SK-N-SH (cell line): ENCODE data around the gene PHLDB2. TPM values are rescaled to one million over a fixed set of nuclear protein-coding genes. Genes with fewer than 3 reads are reported as not detected.
"Not testable (repeated sequence)": the region's sequence is repeated elsewhere in the genome, so short reads cannot be mapped to it uniquely, and the experiment has no call there.

Experiments used
- CTCF ChIA-PET: fragments of 300-600, 350-600 bp; formaldehyde crosslinking; extraction: SDS; loops from one replicate; lab custom pipeline; 2021; lab: Yijun Ruan, JAX
- POLR2A ChIA-PET: fragments of 350-600 bp; sonication (Branson Sonifier 250); formaldehyde crosslinking; extraction: SDS; loops from one replicate; lab custom pipeline; 2020; ENCODE audit warnings: antibody characterized with exemption, inconsistent platforms; lab: Yijun Ruan, JAX
- DNase-seq: peaks from one replicate; pipeline ENCODE4 v3.0.0; 2012
- H2AFZ ChIP-seq: fragments of 200-600 bp; sonication (generic); 2 replicates; pipeline ENCODE4 v1.8.1; 2016; ENCODE audit warnings: antibody characterized with exemption, mild to moderate bottlenecking, low read depth
- H3F3A ChIP-seq: fragments of 200-600 bp; sonication (generic); replicated peaks from 2 replicates; pipeline ENCODE3; 2016; ENCODE audit warnings: antibody characterized with exemption, mild to moderate bottlenecking; ENCODE audit not compliant: insufficient read depth
- H3K27ac ChIP-seq, 2 experiments: fragments of 200-500 bp in 1 of 2; fragments of 200-600 bp in 1 of 2; sonication (Bioruptor generic) in 1 of 2; sonication (generic), shearing (Covaris generic) in 1 of 2; 2 replicates each; pipeline versions ENCODE4 v1.5.1 to v1.6.1; 2014 to 2016; ENCODE audit warnings: low read depth in 2 of 2, inconsistent platforms in 1 of 2, low read length in 1 of 2, mild to moderate bottlenecking in 1 of 2, mixed read lengths in 1 of 2
- H3K27me3 ChIP-seq: fragments of 200-600 bp; sonication (generic), shearing (Covaris generic); 2 replicates; pipeline ENCODE4 v1.6.1; 2016; ENCODE audit warnings: mixed run types; ENCODE audit not compliant: insufficient read depth
- H3K36me3 ChIP-seq, 2 experiments: fragments of 200-500 bp in 1 of 2; fragments of 200-600 bp in 1 of 2; sonication (Bioruptor generic) in 1 of 2; sonication (generic) in 1 of 2; replicated peaks in 1 of 2; 2 replicates each; pipeline versions ENCODE3 to v1.5.1; 2014 to 2016; ENCODE audit warnings: low read length in 1 of 2, mild to moderate bottlenecking in 1 of 2; ENCODE audit not compliant: insufficient read depth in 2 of 2, control insufficient read depth in 1 of 2
- H3K4me1 ChIP-seq, 2 experiments: fragments of 200-500 bp in 1 of 2; fragments of 200-600 bp in 1 of 2; sonication (Bioruptor generic) in 1 of 2; sonication (generic), shearing (Covaris generic) in 1 of 2; 2 replicates each; pipeline versions ENCODE4 v1.5.1 to v1.6.1; 2014 to 2016; ENCODE audit warnings: low read depth in 1 of 2, low read length in 1 of 2, mixed run types in 1 of 2; ENCODE audit not compliant: insufficient read depth in 2 of 2, control insufficient read depth in 1 of 2
- H3K4me2 ChIP-seq: fragments of 200-600 bp; sonication (generic), shearing (Covaris generic); 2 replicates; pipeline ENCODE4 v1.6.1; 2017; ENCODE audit warnings: mixed run types
- H3K4me3 ChIP-seq, 2 experiments: fragments of 200-500 bp in 1 of 2; fragments of 200-600 bp in 1 of 2; sonication (Bioruptor generic) in 1 of 2; sonication (generic), shearing (Covaris generic) in 1 of 2; 2 replicates each; pipeline versions ENCODE4 v1.5.1 to v1.8.1; 2014 to 2016; ENCODE audit warnings: low read depth in 2 of 2, inconsistent platforms in 1 of 2, low read length in 1 of 2, mild to moderate bottlenecking in 1 of 2, mixed read lengths in 1 of 2, moderate library complexity in 1 of 2
- H3K79me2 ChIP-seq: fragments of 200-600 bp; sonication (generic); 2 replicates; pipeline ENCODE4 v1.8.1; 2017; ENCODE audit warnings: mild to moderate bottlenecking; ENCODE audit not compliant: insufficient read depth
- H3K9ac ChIP-seq: fragments of 200-600 bp; sonication (generic); 2 replicates; pipeline ENCODE4 v1.6.1; 2017; ENCODE audit warnings: mixed run types
- H3K9me2 ChIP-seq: fragments of 200-600 bp; sonication (generic); 2 replicates; pipeline ENCODE4 v1.6.1; 2017; ENCODE audit warnings: mixed run types
- H3K9me3 ChIP-seq: fragments of 200-600 bp; sonication (generic); 2 replicates; pipeline ENCODE4 v1.6.1; 2017; ENCODE audit warnings: mixed run types, mild to moderate bottlenecking, moderate library complexity
- H4K20me1 ChIP-seq: fragments of 200-600 bp; sonication (generic); 2 replicates; pipeline ENCODE4 v1.6.1; 2017; ENCODE audit warnings: mild to moderate bottlenecking, mixed run types; ENCODE audit not compliant: insufficient read depth
- ELF1 ChIP-seq: IDR thresholded peaks from 2 replicates; pipeline ENCODE4 v1.4.0; 2012
- FOSL2 ChIP-seq: IDR thresholded peaks from 2 replicates; pipeline ENCODE4 v1.4.0; 2012; ENCODE audit warnings: low read depth, mild to moderate bottlenecking, moderate library complexity, borderline replicate concordance
- FOXJ3 ChIP-seq: sonication (generic); formaldehyde crosslinking; IDR thresholded peaks from 2 replicates; pipeline ENCODE4 v1.5.1; 2020; ENCODE audit warnings: mild to moderate bottlenecking, missing genetic modification reagents
- FOXM1 ChIP-seq: IDR thresholded peaks from 2 replicates; pipeline ENCODE4 v1.4.0; 2012; ENCODE audit warnings: low read depth, mild to moderate bottlenecking
- GATA2 ChIP-seq: sonication (generic); formaldehyde crosslinking; IDR thresholded peaks from 2 replicates; pipeline ENCODE4 v1.5.0; 2020; ENCODE audit warnings: mild to moderate bottlenecking, missing genetic modification reagents
- JUND ChIP-seq: IDR thresholded peaks from 2 replicates; pipeline ENCODE4 v1.4.0; 2012
- NRF1 ChIP-seq: IDR thresholded peaks from 2 replicates; pipeline ENCODE4 v1.6.1; 2012; ENCODE audit warnings: low read depth, mild to moderate bottlenecking, low read length
- RFX5 ChIP-seq: IDR thresholded peaks from 2 replicates; pipeline ENCODE4 v1.6.1; 2012; ENCODE audit warnings: mild to moderate bottlenecking, improper control_type of control experiment, low read length
- RXRA ChIP-seq: IDR thresholded peaks from 2 replicates; pipeline ENCODE4 v1.4.0; 2012; ENCODE audit warnings: low read depth, mild to moderate bottlenecking, borderline replicate concordance
- SMC3 ChIP-seq: IDR thresholded peaks from 2 replicates; pipeline ENCODE4 v1.6.1; 2012; ENCODE audit warnings: low read depth, low read length, improper control_type of control experiment
- TCF12 ChIP-seq: IDR thresholded peaks from 2 replicates; pipeline ENCODE4 v1.4.0; 2012
- TEAD4 ChIP-seq: IDR thresholded peaks from 2 replicates; pipeline ENCODE4 v1.4.0; 2012; ENCODE audit warnings: mild to moderate bottlenecking, borderline replicate concordance; ENCODE audit not compliant: insufficient read depth
- YY1 ChIP-seq: IDR thresholded peaks from 2 replicates; pipeline ENCODE4 v1.4.0; 2012; ENCODE audit warnings: low read depth, mild to moderate bottlenecking
- WGBS: methylation state at CpG from one replicate; pipeline ENCODE4 v1.1.6; 2017; ENCODE audit warnings: low lambda C conversion rate; 5-methylcytosine and 5-hydroxymethylcytosine counted together
- polyA plus RNA-seq, 3 experiments: library from polyadenylated mRNA; depleted of rRNA; stranded (reverse); fragments of >200 nt; gene quantifications; 2 replicates each; pipeline ENCODE4 v1.2.3, GENCODE V29; 2012
- TF ChIP-seq, protein P1 (sequence below): IDR thresholded peaks from 2 replicates; pipeline ENCODE4 v1.6.1; 2012; ENCODE audit warnings: mild to moderate bottlenecking, low read depth, low read length, moderate library complexity

Gene PHLDB2
- polyA plus RNA-seq, 1 of the 3 experiments (the other 2 are of a cell fraction), result 18.0 TPM

DNA sequence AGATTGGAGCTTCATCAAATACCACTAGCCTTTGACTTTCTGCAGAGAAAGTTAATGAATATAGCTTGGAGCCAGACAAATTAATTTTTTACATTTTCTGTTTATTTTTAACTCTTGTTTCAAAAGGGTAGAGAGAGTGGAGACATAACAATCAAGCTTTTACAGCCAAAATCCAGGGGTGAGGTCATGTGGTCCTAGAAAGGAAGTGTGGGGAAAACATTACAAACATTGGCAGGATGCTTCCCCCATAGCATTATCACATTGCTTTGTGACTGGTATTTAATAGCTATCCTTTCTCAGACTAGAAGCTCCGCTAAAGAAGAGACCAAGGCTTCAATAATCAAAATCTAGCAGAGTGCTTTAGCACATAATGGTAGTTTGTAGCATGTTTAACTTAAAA is 46.4 kb upstream of the PHLDB2 start (continued):
- TF ChIP-seq, protein P1, sequence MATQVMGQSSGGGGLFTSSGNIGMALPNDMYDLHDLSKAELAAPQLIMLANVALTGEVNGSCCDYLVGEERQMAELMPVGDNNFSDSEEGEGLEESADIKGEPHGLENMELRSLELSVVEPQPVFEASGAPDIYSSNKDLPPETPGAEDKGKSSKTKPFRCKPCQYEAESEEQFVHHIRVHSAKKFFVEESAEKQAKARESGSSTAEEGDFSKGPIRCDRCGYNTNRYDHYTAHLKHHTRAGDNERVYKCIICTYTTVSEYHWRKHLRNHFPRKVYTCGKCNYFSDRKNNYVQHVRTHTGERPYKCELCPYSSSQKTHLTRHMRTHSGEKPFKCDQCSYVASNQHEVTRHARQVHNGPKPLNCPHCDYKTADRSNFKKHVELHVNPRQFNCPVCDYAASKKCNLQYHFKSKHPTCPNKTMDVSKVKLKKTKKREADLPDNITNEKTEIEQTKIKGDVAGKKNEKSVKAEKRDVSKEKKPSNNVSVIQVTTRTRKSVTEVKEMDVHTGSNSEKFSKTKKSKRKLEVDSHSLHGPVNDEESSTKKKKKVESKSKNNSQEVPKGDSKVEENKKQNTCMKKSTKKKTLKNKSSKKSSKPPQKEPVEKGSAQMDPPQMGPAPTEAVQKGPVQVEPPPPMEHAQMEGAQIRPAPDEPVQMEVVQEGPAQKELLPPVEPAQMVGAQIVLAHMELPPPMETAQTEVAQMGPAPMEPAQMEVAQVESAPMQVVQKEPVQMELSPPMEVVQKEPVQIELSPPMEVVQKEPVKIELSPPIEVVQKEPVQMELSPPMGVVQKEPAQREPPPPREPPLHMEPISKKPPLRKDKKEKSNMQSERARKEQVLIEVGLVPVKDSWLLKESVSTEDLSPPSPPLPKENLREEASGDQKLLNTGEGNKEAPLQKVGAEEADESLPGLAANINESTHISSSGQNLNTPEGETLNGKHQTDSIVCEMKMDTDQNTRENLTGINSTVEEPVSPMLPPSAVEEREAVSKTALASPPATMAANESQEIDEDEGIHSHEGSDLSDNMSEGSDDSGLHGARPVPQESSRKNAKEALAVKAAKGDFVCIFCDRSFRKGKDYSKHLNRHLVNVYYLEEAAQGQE, result no peak
- no peak for TF ChIP-seq JUND
- no peak for TF ChIP-seq FOXM1
- no peak for TF ChIP-seq TEAD4
- no peak for TF ChIP-seq RFX5
- no peak for TF ChIP-seq FOXJ3 (CRISPR knock-in tag)

DNA sequence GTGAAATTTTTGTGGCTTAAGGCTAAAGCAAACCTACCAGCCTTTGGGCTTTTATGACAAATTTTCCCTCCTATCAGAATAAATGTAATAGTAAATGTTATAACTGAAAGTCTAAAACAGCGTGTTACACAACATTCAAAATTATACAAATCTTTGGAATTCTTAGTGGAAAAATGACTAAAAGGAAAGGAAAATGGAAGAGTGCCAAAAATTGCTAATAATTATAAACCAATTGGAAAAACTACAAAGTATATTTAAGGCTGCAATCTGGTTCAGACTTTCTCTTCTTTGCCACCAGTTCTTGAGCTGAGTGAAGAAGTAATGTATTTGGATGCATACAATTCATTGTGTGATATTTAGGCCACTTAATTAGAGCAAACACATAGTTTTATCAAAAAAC is 45.6 kb upstream of the PHLDB2 start:
- POLR2A ChIA-PET, result no interaction called here
- 83% methylated on average over 1 of the region's 1 CpG for WGBS
- Histone ChIP-seq H3K9me3 (no peaks in the 10 kb centered on the region), H3F3A (peaks cover 35% of the 10 kb centered on the region), H3K4me2 (no peak overlapping the region), H3K27me3 (no peaks in the 10 kb centered on the region), H3K27ac (no peak overlapping the region), H3K9me2 (no peaks in the 10 kb centered on the region), H2AFZ (no peak overlapping the region), H3K9ac (no peak overlapping the region), H3K4me1 (peaks cover 0 to 43% of the 10 kb centered on the region in 2 experiments; a peak in 2 of 4 replicates), H4K20me1 (no peaks in the 10 kb centered on the region), H3K36me3 (no peaks in the 10 kb centered on the region), H3K4me3 (no peak overlapping the region), H3K79me2 (0 out of 2 replicates have a peak, but pooled peaks cover 3% of the 10 kb centered on the region)
- no peak for DNase-seq
- CTCF ChIA-PET, result no interaction called here
- TF ChIP-seq FOSL2, result no peak
- no peak for TF ChIP-seq JUND

DNA sequence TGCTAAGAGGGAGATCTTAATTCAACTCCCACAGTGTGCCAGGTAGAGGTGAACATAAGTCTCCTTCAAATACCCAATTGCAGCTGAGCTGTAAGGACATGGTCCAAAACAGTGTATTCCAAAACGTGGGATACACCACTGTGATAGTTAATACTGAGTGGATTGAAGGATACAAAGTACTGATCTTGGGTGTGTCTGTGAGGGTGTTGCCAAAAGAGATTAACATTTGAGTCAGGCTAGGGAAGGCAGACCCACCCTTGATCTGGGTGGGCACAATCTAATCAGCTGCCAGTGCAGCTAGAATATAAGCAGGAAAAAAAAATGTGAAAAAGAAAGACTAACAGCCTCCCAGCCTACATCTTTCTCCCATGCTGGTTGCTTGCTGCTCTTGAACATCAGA is 45.1 kb upstream of the PHLDB2 start:
- WGBS, result 37% methylated on average over 1 of the region's 1 CpG
- POLR2A ChIA-PET, result no interaction called here

DNA sequence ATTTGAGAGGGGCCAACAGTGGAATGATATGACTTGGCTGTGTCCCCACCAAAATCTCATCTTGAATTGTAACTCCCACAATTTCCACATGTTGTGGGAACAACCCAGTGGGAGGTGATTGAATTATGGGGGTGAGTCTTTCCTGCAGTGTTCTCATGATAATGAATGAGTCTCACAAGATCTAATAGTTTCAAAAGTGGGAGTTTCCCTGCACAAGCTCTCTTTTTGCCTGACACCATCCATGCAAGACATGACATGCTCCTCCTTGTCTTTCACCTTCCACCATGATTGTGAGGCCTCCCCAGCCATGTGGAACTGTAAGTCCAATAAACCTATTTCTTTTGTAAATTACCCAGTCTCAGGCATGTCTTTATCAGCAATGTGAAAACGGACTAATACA is 42.3 kb upstream of the PHLDB2 start:
- CTCF ChIA-PET, H3K4me3 ChIP-seq, H2AFZ ChIP-seq, DNase-seq, H3K27ac ChIP-seq, H3K9ac ChIP-seq, H4K20me1 ChIP-seq, H3K79me2 ChIP-seq, H3K9me2 ChIP-seq, H3K9me3 ChIP-seq, H3K4me2 ChIP-seq, H3K27me3 ChIP-seq, H3K36me3 ChIP-seq, POLR2A ChIA-PET, H3F3A ChIP-seq: not testable (repeated sequence)
- H3K4me1 ChIP-seq, result peaks cover 0 to 11% of the 10 kb centered on the region in 2 experiments; a peak in 2 of 4 replicates
- 50% methylated on average over 1 of the region's 1 CpG for WGBS

More for the DNA sequence above, 45.1 kb upstream of the PHLDB2 start:
- Histone ChIP-seq H3K36me3 (no peaks in the 10 kb centered on the region), H4K20me1 (no peaks in the 10 kb centered on the region), H3K27ac (no peak overlapping the region), H3K4me2 (no peak overlapping the region), H3K4me3 (no peak overlapping the region), H3K27me3 (no peaks in the 10 kb centered on the region), H3K9ac (no peak overlapping the region), H3K79me2 (0 out of 2 replicates have a peak, but pooled peaks cover 3% of the 10 kb centered on the region), H3K4me1 (peaks cover 0 to 37% of the 10 kb centered on the region in 2 experiments; a peak in 2 of 4 replicates), H3K9me3 (no peaks in the 10 kb centered on the region), H2AFZ (no peak overlapping the region), H3F3A (peaks cover 30% of the 10 kb centered on the region), H3K9me2 (no peaks in the 10 kb centered on the region)
- CTCF ChIA-PET, result no interaction called here
- TF ChIP-seq GATA2 (CRISPR knock-in tag) (no peak), RXRA (no peak), ELF1 (no peak), YY1 (no peak), TCF12 (no peak), RFX5 (no peak), JUND (no peak), NRF1 (no peak), FOXJ3 (CRISPR knock-in tag) (no peak), SMC3 (no peak)
- DNase-seq, result no peak
